GM19438 (cell line): ENCODE measurements around the gene NACAD.

Experiments used
- ATAC-seq: cut with Tn5 transposase; IDR thresholded peaks from one replicate; pipeline ENCODE4 v1.9.1; 2021; ENCODE audit warnings: low read depth; ENCODE audit not compliant: unreplicated experiment

Gene NACAD

GRCh38 chr7:45075871-45076796, 12.6 kb downstream of the NACAD start:
- no peak for ATAC-seq

GRCh38 chr7:45075355-45075644, 13.5 kb downstream of the NACAD start:
- ATAC-seq, result no peak

DNA sequence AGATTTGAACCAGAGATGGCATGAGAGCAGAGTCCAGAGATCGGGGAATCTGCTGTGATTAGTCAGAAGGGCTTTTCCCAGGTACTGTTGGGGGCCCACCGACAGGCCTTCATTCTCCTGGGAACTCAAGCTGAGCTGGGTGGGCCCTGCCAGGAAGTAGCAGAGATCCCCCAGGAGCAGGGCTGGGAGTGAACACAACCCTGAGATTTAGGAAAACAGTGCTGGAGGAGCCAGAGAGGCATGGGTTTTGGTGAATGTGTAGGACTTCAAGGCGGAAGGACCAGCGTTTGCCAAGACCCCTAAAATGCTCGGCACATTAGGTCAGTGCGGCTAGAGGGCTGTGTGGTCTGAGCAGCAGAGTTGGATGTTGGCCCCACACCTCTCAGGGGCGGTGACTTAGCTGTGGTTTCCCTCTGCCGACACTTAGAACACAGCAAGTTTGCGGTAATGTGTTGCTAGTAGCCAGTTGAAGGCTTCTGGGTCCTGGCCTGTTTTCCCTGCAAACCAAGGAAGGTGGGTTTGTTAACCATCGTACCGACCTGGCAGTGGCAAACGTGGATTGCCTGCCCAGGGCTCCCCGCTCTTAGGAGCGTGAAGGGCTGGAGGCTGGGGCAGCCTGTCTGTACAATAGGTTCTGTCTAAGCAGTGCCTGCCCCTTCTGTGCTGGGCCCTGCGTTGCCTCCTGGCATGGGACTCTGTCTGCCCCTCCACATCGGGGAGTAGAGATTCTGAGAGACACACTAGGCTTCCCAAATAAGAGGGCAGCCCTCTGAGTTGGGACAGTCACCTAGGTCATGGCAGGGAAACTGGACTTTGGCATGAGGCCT, 14.0 kb downstream of the NACAD start:
- no peak for ATAC-seq

- ATAC-seq, result no peak
Observed at GRCh38 chr7:45073786-45074527, 14.8 kb downstream of the NACAD start.

DNA sequence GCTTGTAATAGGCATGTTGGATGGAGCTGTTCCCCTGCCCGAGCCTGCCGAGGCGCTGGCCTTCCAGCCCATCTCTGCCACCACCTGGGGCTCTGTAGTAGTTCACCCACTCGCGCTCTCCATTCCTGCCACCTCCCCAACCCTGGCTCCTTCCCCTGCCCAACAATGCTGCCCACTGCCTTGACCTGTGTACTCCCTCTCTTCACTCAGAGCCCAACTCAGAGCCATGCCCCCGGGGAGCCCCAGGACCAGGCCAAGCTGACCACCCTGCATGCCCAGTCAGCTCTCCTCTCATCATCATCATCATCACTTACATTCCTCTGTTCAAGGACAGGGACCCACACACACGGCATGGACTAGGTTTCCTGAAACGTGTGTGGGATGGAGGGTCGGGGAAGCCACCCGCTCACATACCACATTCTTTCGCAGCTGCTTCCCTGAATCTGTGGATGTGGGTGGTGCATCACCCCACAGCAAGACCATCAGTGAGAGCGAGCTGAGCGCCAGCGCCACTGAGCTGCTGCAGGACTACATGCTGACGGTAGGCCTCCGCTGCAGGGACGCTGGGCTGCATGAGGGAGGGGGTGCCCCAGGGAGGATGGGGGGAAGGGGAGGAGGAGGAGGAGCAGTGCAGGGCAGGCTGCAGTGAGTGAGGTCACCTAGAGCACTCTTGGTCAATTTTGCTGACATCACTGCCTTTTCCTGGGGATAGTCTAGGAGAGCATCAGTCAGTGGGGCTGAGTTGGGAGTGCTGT, 15.6 kb downstream of the NACAD start:
- ATAC-seq, result no peak

DNA sequence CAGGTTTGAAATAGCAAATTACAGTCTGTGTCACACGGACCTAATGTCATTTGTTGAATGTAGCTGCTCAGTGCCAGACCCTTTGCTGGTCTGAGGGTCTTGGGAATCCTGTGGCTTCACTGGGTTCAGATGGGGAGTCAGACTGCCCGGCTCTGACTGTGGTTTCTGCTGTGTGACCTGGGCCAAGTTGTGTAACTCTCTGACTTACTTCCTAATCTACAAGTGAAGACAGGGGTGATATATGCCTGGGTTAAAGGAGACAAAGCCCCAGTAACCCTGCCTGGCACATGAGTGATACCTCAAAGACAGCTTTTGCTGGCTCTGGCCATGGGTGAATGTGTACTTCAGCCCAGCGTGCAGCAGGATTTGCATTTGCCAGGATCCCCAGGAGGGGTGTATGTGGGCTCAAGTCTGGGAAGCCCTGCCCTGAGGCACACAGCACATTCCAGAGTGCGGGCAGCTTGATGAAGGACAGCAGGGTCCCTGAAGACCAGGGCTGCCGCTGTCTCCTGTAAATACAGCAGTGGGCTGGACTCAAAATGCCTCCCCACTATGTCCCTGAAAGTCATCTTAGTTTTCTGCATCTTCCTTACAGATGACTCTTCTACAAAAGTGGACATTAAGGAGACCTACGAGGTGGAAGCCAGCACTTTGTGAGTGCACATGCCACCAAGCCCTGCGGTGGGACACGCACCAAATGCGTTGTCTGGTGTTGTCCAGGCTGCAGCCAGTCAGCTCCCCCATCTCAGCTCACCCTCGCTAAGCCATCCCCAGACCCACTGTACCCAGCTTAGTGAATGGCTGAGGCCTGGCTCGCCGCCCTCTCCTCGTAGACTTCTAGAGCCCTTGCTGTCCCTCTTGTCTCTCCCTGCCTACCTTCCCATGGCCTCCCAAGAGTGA, 16.4 kb downstream of the NACAD start:
- no peak for ATAC-seq

- ATAC-seq, result no peak
Observed at GRCh38 chr7:45071528-45071927, 17.2 kb downstream of the NACAD start.

- no peak for ATAC-seq
Observed at GRCh38 chr7:45070254-45070642, 18.5 kb downstream of the NACAD start.

GRCh38 chr7:45069444-45070253, 19.1 kb downstream of the NACAD start:
- ATAC-seq, result no peak

- ATAC-seq, result no peak
Observed at GRCh38 chr7:45068236-45069023, 20.3 kb downstream of the NACAD start.

GRCh38 chr7:45067582-45067981, 21.2 kb downstream of the NACAD start:
- no peak for ATAC-seq

DNA sequence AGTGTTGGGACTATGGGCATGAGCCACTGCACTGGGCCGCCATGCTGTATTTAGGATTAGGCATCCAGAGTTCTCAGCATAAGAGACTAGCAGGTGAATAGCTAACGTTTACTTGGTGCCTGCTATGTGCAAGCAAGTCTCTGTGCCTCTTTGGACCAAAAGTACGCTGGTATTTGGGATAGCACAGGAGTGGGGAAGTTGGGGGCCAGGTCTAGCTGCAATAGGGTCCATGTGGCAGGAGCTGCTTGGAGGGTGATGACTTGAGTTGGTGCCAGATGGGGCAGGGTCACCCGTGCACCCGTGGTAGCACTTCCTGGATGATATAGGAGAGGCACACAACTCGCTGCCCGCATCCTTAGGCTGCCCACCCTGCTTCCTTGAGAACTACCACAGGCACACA, 22.4 kb downstream of the NACAD start:
- no peak for ATAC-seq

GRCh38 chr7:45065031-45065995, 23.5 kb downstream of the NACAD start:
- no peak for ATAC-seq

GRCh38 chr7:45064047-45064725, 24.6 kb downstream of the NACAD start:
- ATAC-seq, result no peak

GRCh38 chr7:45061806-45062425, 26.9 kb downstream of the NACAD start:
- no peak for ATAC-seq

GRCh38 chr7:45061352-45061751, 27.4 kb downstream of the NACAD start:
- no peak for ATAC-seq
